Left forelimb (tissue), 1 donor: ENCODE data around the gene KLF9.

Experiments used
- DNase-seq: peaks from one replicate; pipeline ENCODE4 v3.0.0-alpha.2; 2018; ENCODE audit warnings: low spot score

The KLF9 gene

GRCh38 chr9:70422371-70423043 lies 8.1 kb upstream of the KLF9 start:
- no peak for DNase-seq

DNA sequence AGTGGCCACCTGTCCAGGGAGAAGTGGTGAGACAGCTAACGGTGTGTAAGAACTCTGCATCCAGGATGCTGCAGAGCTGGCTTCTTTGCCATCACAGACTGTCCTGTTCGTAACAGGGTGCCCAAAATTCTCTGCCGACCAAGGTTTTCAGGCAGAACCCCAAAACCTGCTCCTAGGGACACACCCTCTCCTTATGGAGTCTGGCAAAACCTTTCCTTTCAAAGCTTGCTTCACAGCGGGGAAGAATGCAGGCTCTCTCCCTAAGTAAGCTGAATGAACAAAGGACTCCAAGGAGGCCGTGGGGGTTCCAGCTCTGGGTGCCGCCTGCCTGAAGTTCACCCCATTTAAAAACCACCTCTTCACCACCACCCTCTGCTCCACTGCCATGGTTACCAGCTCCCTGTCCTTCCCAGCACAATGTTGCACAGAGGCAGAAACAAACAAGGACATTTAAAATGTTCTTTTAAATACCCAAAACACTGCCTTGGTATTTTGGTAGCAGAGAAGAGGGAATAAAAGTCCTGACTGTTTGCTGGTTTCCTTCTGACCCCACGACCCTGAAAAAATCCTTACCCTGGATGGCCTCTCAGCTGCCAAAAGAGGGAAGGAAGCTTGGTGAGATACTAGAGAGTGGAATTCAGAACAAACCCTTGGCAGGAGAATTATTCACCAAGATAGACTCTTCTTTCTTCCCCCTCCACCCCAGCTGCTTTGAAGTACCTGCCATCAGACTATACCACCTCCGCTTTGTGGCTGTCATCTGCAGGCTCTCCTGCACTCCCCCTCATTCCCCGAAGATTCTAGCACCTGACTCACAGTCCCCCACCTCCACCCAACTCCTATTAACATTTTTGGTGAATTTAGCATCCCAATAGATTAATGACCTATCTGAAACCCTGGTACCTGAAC lies 7.1 kb upstream of the KLF9 start:
- no peak for DNase-seq

DNA sequence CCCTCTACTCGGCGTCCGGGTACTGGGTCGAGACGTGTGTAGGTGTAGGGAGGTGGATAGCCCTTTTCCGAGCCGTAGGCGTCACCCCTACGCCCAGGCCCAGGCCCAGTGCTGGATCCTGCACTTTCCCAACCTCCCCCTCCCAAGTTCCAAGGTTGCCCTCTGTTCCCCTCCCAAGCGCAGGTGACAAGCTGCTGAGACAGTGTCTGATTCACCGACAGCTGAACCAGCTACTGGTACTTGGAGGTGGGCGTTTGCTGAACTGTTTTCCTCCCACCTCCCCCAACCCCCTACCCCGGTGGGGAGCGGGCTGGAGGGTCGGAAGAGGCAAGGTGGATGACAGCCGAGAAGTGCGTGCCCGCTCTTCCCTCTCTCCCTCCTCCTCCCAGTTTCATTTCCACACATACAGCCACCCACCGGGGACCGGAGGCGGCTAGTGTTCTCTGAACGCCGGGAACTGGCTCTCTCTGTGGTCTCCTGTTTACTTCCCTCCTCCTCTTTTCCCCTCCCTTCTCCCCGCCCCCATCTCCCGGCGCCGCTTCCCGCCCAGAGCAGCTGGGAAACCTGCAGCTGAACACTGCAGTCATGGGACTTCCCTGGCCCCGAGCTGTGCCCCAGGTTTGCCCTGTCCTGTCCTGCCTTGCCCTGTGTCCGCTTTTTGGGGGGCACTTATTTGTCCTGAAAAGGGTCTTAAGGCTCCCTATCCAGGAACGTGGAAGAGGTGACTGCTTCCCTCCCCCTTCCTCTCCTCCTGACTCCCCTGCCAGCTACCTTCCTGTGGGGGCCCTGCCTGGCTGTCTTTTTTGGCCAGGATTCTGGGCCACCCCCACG lies 6.2 kb upstream of the KLF9 start:
- DNase-seq = peak; percentile 85

GRCh38 chr9:70419556-70420440 lies 5.3 kb upstream of the KLF9 start:
- peak; percentile 85 for DNase-seq

DNA sequence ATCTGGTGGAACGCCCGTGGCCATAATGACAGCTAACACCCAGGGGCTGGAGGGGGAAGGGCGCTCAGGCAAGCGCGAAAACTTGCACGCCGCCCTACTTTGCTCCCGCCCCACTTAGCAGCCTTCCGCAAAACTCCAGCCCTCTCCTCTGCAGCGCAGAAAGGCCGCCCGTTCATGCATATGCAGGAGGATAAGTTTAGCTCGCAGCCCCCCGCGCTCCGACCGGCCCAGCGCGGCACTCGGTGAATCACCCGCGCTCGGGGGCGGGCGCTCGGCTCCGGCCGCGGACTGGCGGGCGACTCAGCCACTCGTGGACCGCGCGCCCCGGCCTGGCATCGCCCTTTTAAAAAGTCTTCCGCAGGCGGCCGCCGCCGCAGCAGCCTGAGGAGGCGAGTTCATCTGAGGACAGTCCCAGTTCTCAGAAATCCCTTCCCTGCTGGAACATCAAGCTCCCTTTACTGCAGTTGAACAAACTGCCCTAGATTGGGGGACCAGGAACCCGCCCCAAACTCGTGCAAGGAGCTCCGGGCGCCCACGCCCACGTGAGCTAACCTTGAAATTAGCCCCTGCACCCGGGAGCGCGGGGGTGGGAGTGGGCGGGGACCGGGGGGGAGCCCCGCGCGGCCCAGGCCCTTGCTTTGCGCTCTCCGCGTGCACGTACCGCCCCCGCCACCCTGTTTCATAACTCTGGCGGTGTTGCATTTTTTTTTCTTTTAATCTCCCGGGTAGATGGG lies 4.5 kb upstream of the KLF9 start:
- peak; percentile 90 for DNase-seq

DNA sequence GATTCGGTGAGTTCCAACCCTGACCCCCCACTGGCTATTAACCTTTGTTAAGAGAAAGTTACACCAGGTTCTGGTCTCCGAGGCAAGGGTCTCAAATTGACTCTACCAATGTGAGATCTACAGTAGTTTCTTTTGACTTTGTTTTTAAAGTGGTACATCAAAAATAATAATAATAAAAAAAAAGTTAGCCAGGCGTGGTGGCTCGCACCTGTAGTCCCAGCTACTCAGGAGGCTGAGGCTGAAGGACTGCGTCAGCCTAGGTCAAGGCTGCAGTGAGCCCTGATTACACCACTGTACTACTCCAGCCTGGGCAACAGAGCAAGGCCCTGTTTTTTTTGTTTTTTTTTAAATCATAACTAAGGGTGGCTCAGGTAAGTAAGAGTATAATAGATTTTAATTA lies 1.0 kb upstream of the KLF9 start:
- DNase-seq = no peak

- DNase-seq = no peak
Measured at GRCh38 chr9:70415041-70415440, 584 bp upstream of the KLF9 start.

- no peak for DNase-seq
Measured at GRCh38 chr9:70413464-70413798, 1.0 kb downstream of the KLF9 start.

- DNase-seq = peak; percentile 81
Measured at GRCh38 chr9:70412832-70413463, 1.5 kb downstream of the KLF9 start.

DNA sequence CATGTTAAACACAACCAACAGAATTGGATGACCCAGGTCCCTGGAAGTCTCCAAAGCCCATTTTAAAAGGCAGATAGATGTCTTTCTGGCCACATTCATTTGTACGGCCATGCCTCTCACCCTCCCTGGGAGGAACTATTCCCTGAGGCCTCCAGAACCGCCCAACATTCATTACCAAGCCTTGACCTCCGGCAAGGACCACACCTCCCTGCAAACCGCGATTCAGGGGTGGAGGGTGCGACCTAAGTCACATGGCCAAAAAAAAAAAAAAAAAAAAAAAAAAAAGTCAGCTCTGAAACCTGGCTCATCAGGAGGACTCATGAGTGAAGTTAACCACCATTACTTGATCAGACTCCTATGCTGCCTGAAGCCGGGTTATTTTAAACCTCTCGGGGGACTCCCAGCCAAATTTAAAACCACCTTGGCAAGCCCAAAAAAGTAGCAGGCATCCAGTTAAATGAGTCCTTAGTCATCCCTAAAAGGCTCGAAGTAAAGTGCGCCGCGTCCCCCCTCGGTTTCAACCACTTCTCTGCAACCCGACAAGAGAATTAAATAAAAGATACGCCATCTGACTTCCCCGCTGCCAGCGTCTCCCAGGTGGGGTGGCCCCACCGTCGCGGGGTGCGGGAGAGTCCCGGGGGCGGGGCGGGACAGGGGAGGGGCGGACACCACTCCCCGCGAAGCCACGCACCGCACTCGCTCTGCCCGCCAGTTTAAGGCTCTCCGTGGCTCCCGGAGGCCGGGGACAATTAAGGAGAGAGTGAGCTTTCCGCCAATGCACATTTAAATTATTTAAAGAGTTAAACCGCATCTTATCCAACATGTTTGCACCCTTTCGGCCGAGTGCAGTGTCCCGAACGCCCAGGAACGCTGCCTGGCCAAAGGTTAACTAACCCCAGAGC lies 2.3 kb downstream of the KLF9 start:
- DNase-seq = no peak

DNA sequence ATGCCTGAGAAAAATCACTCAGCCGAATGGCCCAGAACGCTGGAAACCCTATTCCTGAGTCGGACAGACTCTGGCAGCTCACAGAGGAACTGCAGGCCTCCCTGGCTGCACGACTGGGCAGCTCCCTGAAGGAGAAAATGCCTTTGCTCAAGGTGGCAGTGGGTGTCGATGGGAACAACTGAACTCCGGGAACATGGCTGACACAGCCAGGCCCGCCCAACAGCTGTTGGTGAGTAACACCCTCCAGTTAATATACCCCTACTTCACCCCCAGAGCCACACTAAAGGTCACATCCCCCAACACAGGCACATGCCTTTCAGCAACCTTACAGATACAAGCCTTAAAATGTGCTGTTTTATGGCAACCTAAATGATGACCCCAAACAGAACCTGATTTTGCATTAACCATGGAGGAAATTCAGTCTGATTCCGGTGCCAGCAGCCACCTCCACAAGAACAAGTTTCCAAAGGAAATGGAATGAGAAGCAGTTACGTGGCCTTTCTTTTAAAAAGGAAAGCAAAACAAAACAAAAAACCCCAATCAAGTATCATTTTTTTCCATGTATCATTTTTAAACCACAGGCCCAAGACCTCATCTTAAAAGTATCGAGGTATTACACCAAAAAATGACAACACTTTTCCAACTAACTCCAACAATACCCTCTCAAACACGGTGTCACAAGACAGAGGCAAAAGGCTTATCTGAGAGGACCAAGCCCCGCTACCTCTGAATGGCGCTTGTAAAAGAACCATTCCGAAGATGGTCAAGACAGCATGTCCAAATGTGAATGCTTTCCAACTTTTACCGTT lies 3.1 kb downstream of the KLF9 start:
- DNase-seq = no peak

- no peak for DNase-seq
Measured at GRCh38 chr9:70410368-70410767, 4.1 kb downstream of the KLF9 start.

GRCh38 chr9:70409800-70410199 lies 4.7 kb downstream of the KLF9 start:
- no peak for DNase-seq

GRCh38 chr9:70409280-70409679 lies 5.2 kb downstream of the KLF9 start:
- no peak for DNase-seq

DNA sequence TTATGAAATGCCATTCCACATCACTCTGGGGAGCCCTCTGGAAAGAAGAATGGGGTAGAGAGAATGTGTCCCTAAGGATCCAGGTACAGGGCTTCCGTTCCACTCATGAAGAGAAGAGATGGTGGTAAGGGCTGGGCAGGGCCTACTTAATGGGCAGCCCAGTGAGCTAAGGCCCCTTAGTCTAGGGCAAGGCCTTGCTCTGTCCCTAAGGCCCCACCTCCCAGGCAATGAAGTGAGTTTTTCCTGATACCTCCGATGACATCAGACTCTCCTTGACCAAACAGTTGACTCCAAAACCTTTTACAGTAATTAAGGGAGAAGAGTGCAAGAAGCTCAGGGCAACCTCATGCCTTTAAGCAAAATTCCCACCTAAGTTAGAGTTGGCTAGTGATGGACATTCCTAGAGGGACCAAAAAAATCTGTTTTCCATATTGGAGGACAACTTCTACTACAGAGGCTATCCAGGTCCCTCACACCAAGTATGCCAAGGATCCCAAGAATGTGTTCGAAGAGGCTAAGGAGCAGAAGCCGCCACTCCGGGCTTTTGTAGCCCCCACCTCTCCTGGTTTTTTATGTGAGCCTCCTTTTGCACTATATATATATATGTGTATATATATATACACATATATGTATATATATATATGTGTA lies 5.9 kb downstream of the KLF9 start:
- DNase-seq = no peak

DNA sequence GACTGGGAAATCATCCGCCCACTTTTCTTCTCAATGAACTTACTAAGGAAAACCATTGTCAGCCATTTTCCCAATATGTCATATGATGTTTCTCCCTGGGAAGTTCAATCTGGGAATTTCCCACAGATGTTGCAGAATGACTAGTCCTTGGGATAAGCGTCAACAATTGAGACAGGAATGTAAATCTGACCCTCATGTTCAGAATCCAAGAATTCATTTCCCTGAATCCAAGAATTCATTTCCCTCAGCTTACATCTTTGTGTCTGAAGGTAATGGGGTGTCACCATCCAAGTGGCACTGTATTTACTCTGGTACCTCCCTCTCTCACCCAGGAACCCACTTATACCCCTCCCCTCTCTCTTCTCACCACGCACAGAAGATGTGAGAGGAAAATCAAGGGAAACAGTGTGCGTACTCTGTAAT lies 7.4 kb downstream of the KLF9 start:
- no peak for DNase-seq

DNA sequence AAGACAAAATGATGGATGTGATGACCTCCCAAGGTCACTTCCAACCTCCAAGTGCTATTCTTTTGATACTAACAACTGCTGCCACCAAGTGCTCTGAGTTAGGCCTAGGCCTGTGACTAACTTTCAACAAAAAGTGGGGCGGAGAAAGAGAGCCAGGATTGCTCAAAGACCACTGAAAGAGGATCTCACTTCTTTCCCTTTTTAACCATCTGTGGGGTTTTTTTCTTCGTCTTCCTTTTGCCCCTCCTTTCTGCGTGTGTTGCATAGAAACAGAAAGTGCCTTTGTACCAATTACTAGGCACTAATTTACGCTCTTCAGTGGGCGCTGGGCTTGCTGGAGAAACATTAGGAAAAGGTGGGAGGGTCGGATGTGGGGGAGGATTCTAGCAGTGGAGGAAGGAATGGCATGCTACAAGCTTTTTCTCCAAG lies 8.0 kb downstream of the KLF9 start:
- no peak for DNase-seq
